Gastroesophageal sphincter (tissue), 3 donors: Measurements from ENCODE around the gene MAGOH.

Experiments
- EP300 ChIP-seq: sonication (generic); formaldehyde crosslinking; IDR thresholded peaks from one replicate; pipeline ENCODE4 v1.6.1; 2017; ENCODE audit warnings: antibody characterized with exemption, mild to moderate bottlenecking
- POLR2A ChIP-seq, 2 donors: fragments of 450-650 bp; IDR thresholded peaks; one replicate each; pipeline ENCODE4 v1.6.1; 2017; ENCODE audit warnings: antibody characterized with exemption in 2 of 2, mild to moderate bottlenecking in 2 of 2, moderate library complexity in 1 of 2
- TF ChIP-seq, protein P1 (sequence below), 4 experiments: fragments of 200-600 bp in 2 of 4; fragments of 450-650 bp in 2 of 4; sonication (generic) in 1 of 4; IDR thresholded peaks; one replicate each; pipeline ENCODE4 v1.5.1; 2017 to 2019; ENCODE audit warnings: antibody characterized with exemption in 4 of 4, mild to moderate bottlenecking in 2 of 4, moderate library complexity in 2 of 4

GRCh38 chr1:53203466-53203865, 34.9 kb downstream of the MAGOH start:
- TF ChIP-seq, protein P1, sequence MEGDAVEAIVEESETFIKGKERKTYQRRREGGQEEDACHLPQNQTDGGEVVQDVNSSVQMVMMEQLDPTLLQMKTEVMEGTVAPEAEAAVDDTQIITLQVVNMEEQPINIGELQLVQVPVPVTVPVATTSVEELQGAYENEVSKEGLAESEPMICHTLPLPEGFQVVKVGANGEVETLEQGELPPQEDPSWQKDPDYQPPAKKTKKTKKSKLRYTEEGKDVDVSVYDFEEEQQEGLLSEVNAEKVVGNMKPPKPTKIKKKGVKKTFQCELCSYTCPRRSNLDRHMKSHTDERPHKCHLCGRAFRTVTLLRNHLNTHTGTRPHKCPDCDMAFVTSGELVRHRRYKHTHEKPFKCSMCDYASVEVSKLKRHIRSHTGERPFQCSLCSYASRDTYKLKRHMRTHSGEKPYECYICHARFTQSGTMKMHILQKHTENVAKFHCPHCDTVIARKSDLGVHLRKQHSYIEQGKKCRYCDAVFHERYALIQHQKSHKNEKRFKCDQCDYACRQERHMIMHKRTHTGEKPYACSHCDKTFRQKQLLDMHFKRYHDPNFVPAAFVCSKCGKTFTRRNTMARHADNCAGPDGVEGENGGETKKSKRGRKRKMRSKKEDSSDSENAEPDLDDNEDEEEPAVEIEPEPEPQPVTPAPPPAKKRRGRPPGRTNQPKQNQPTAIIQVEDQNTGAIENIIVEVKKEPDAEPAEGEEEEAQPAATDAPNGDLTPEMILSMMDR (IDR thresholded peaks at IDR 0.05): no peak
- no peak for TF ChIP-seq POLR2A (IDR thresholded peaks at IDR 0.05)
- no peak for TF ChIP-seq EP300
